KMS-11 (cell line): ENCODE measurements around the gene KLHL40.

ENCODE experiments used
- H2AFZ ChIP-seq: fragments of 200-600 bp; sonication (generic); 2 replicates; pipeline ENCODE4 v1.6.1; 2016; ENCODE audit warnings: antibody characterized with exemption, mixed run types, low read depth
- H3K27ac ChIP-seq: fragments of 200-600 bp; sonication (generic); 2 replicates; pipeline ENCODE4 v1.6.1; 2016; ENCODE audit warnings: mild to moderate bottlenecking, mixed run types
- H3K27me3 ChIP-seq: fragments of 200-600 bp; sonication (generic); 2 replicates; pipeline ENCODE4 v1.6.1; 2017; ENCODE audit warnings: mild to moderate bottlenecking, low read depth, mixed run types, moderate library complexity; ENCODE audit not compliant: insufficient read depth
- H3K36me3 ChIP-seq: fragments of 200-600 bp; sonication (generic); 2 replicates; pipeline ENCODE4 v1.6.1; 2017; ENCODE audit warnings: mild to moderate bottlenecking, mixed run types; ENCODE audit not compliant: insufficient read depth
- H3K4me1 ChIP-seq: fragments of 200-600 bp; sonication (generic); 2 replicates; pipeline ENCODE4 v1.6.1; 2016; ENCODE audit warnings: mild to moderate bottlenecking, low read depth, mixed run types; ENCODE audit not compliant: poor library complexity, severe bottlenecking
- H3K4me2 ChIP-seq: fragments of 200-600 bp; sonication (generic); 2 replicates; pipeline ENCODE4 v1.7.0; 2016; ENCODE audit warnings: mild to moderate bottlenecking, mixed run types
- H3K4me3 ChIP-seq: fragments of 200-600 bp; sonication (generic); IDR thresholded peaks from 2 replicates; pipeline ENCODE4 v1.6.1; 2017; ENCODE audit warnings: low read depth, low read length, mixed read lengths; ENCODE audit not compliant: insufficient read depth
- H3K79me2 ChIP-seq: fragments of 200-600 bp; sonication (generic); 2 replicates; pipeline ENCODE4 v1.6.1; 2016; ENCODE audit warnings: low read depth, mixed run types; ENCODE audit not compliant: insufficient read depth
- H3K9ac ChIP-seq: fragments of 200-600 bp; sonication (generic); 2 replicates; pipeline ENCODE4 v1.6.1; 2016; ENCODE audit warnings: mild to moderate bottlenecking, mixed run types
- H4K20me1 ChIP-seq: fragments of 200-600 bp; sonication (generic); 2 replicates; pipeline ENCODE4 v1.6.1; 2016; ENCODE audit warnings: mild to moderate bottlenecking, mixed run types; ENCODE audit not compliant: insufficient read depth
- CTCF ChIP-seq: fragments of 200-600 bp; sonication (generic); conservative IDR thresholded peaks from 2 replicates; pipeline ENCODE4 v1.6.1; 2017; ENCODE audit warnings: low read depth, mild to moderate bottlenecking, antibody characterized with exemption, low read length, moderate library complexity, mixed read lengths

Gene KLHL40

DNA sequence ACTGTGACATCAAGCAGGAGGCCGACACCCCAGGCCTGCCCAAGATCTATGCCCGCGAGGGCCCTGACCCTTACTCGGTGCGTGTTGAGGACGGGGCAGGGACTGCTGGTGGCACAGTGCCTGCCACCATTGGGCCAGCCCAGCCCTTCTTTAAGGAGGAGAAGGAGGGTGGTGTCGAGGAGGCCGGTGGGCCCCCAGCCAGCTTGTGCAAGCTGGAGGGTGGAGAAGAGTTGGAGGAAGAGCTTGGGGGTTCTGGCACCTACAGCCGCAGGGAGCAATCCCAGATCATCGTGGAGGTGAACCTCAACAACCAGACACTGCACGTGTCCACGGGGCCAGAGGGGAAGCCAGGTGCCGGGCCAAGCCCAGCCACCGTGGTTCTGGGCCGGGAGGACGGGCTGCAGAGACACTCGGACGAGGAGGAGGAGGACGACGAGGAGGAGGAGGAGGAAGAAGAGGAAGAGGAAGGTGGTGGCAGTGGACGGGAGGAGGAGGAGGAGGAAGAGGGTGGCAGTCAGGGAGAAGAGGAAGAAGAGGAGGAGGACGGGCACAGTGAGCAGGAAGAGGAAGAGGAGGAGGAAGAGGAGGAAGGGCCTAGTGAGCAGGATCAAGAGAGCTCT lies 26.5 kb upstream of the KLHL40 start:
- Histone ChIP-seq H3K36me3 (no peaks in the 10 kb centered on the region), H2AFZ (no peak overlapping the region), H3K27me3 (no peaks in the 10 kb centered on the region), H3K4me1 (no peaks in the 10 kb centered on the region), H3K27ac (no peak overlapping the region), H3K79me2 (no peaks in the 10 kb centered on the region), H4K20me1 (no peaks in the 10 kb centered on the region), H3K4me3 (no peak overlapping the region), H3K4me2 (no peak overlapping the region), H3K9ac (no peak overlapping the region)
- no peak for TF ChIP-seq CTCF

GRCh38 chr3:42659451-42660130 lies 25.7 kb upstream of the KLHL40 start:
- no peaks in the 10 kb centered on the region for H3K79me2 ChIP-seq
- H4K20me1 ChIP-seq, result no peaks in the 10 kb centered on the region
- no peaks in the 10 kb centered on the region for H3K27me3 ChIP-seq
- no peak overlapping the region for H3K4me3 ChIP-seq
- no peak overlapping the region for H2AFZ ChIP-seq
- no peak for TF ChIP-seq CTCF
- no peaks in the 10 kb centered on the region for H3K4me1 ChIP-seq
- H3K27ac ChIP-seq, result no peak overlapping the region
- H3K9ac ChIP-seq, result no peak overlapping the region
- H3K4me2 ChIP-seq, result no peak overlapping the region
- H3K36me3 ChIP-seq, result no peaks in the 10 kb centered on the region

DNA sequence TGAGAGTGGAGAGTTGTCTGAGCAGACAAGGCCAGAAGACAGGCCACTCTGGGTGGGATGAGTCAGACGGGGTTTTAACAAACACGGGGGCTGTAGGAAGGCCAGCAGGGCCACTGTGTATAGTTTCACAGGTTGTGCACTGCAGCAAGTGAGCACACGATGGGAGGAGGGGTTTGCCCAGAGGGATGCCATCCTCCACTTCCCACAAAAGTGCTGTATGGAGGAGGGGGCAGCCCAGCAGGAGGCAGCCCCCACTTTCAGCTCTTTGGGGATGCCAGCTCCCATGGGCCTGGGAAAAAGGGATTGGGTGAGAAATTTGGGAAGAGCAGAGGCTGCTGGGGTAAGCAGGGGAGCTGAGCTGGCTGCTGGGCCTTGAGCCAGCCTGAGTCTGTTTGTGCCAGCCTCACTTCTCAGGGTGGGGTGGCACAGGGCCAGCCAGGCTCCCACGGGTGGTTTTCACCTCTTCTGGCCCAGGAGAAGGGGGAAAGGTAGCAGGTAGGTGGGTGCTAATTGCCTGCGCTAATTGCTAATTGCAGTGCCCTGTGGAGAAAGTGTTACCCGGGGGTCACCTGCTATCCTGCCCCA lies 25.1 kb upstream of the KLHL40 start:
- TF ChIP-seq CTCF, result no peak
- H2AFZ ChIP-seq, result no peak overlapping the region

DNA sequence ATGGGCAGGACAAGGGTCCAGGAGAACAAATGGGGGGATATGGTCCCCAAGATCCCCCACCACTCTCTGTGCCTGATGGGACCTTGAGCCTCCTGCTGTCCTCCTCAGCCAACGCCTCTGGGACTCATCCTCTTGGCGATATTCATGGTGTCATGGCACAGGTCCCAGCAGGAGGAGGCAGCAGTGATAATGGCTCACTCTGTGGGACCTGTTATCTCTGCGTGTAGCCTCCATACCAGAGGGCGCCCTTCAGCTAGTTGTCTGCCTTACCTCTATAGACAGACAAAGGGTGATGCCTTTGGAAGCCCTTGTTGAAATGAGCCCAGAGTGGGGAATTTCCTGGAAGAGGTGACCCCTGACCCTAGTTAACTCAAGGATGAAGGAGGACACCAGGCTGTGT lies 24.4 kb upstream of the KLHL40 start:
- H3K36me3 ChIP-seq, result no peaks in the 10 kb centered on the region
- H4K20me1 ChIP-seq, result no peaks in the 10 kb centered on the region
- TF ChIP-seq CTCF, result no peak
- no peak overlapping the region for H3K27ac ChIP-seq
- H3K4me1 ChIP-seq, result no peaks in the 10 kb centered on the region
- no peak overlapping the region for H2AFZ ChIP-seq
- H3K4me3 ChIP-seq, result no peak overlapping the region
- no peaks in the 10 kb centered on the region for H3K79me2 ChIP-seq
- H3K9ac ChIP-seq, result no peak overlapping the region
- H3K27me3 ChIP-seq, result no peaks in the 10 kb centered on the region
- no peak overlapping the region for H3K4me2 ChIP-seq

More for the DNA sequence above, 25.1 kb upstream of the KLHL40 start:
- H3K4me2 ChIP-seq, result no peak overlapping the region
- no peaks in the 10 kb centered on the region for H3K27me3 ChIP-seq
- H3K9ac ChIP-seq, result no peak overlapping the region
- H3K36me3 ChIP-seq, result no peaks in the 10 kb centered on the region
- H3K4me3 ChIP-seq, result no peak overlapping the region
- H3K4me1 ChIP-seq, result no peaks in the 10 kb centered on the region
- no peaks in the 10 kb centered on the region for H3K79me2 ChIP-seq
- H4K20me1 ChIP-seq, result no peaks in the 10 kb centered on the region
- no peak overlapping the region for H3K27ac ChIP-seq
